HG03280 (cell line): Measurements from ENCODE around the gene C17orf58.
"Not testable (repeated sequence)": the region's sequence is repeated elsewhere in the genome, so short reads cannot be mapped to it uniquely, and the experiment has no call there.

Source experiments
- ATAC-seq: cut with Tn5 transposase; IDR thresholded peaks from one replicate; pipeline ENCODE4 v1.9.1; 2021; ENCODE audit warnings: mild to moderate bottlenecking, moderate library complexity; ENCODE audit not compliant: unreplicated experiment

The C17orf58 gene

GRCh38 chr17:67962156-67962555 is 34.1 kb downstream of the C17orf58 start:
- ATAC-seq = not testable (repeated sequence)

- not testable (repeated sequence) for ATAC-seq
These were observed 36.0 kb downstream of the C17orf58 start for GRCh38 chr17:67960276-67960675.

- no peak for ATAC-seq
These were observed 36.8 kb downstream of the C17orf58 start for GRCh38 chr17:67959510-67959909.

- ATAC-seq = no peak
These were observed 45.3 kb downstream of the C17orf58 start for GRCh38 chr17:67950945-67951344.

GRCh38 chr17:67947325-67947813 is 48.9 kb downstream of the C17orf58 start:
- no peak for ATAC-seq

GRCh38 chr17:67946513-67946912 is 49.8 kb downstream of the C17orf58 start:
- no peak for ATAC-seq

- no peak for ATAC-seq
These were observed 52.2 kb downstream of the C17orf58 start for GRCh38 chr17:67944035-67944434.

- no peak for ATAC-seq
These were observed 53.5 kb downstream of the C17orf58 start for GRCh38 chr17:67942810-67943209.
